RWPE2 (cell line): Measurements from ENCODE around the gene TMEM39B.

Experiments used
- ATAC-seq: fragments of 200-7000 bp; cut with Tn5 transposase; 3 replicates; pipeline ENCODE4 v1.9.1; 2021; ENCODE audit warnings: low read depth
- DNase-seq: peaks from one replicate; pipeline ENCODE4 v3.0.0-alpha.2; 2020; ENCODE audit warnings: low spot score
- H3K27ac ChIP-seq: fragments of 450-650 bp; 2 replicates; pipeline ENCODE4 v1.5.1; 2017; ENCODE audit warnings: mild to moderate bottlenecking; ENCODE audit not compliant: poor library complexity, severe bottlenecking
- H3K27me3 ChIP-seq: fragments of 250-450 bp; sonication (Bioruptor Pico); 2 replicates; pipeline ENCODE4 v1.5.1; 2021; ENCODE audit warnings: mild to moderate bottlenecking, moderate library complexity; ENCODE audit not compliant: insufficient read depth, poor library complexity, severe bottlenecking
- H3K36me3 ChIP-seq: fragments of 250-450 bp; sonication (Bioruptor Pico); 2 replicates; pipeline ENCODE4 v1.5.1; 2020; ENCODE audit warnings: low read depth, mild to moderate bottlenecking, moderate library complexity
- H3K4me1 ChIP-seq: fragments of 250-450 bp; sonication (Bioruptor Pico); 2 replicates; pipeline ENCODE4 v1.5.1; 2021; ENCODE audit warnings: mild to moderate bottlenecking, moderate library complexity; ENCODE audit not compliant: insufficient read depth, poor library complexity, severe bottlenecking
- H3K4me3 ChIP-seq: fragments of 250-450 bp; sonication (Bioruptor Pico); 2 replicates; pipeline ENCODE4 v1.5.1; 2021; ENCODE audit warnings: mild to moderate bottlenecking, moderate library complexity; ENCODE audit not compliant: severe bottlenecking
- H3K9me3 ChIP-seq: fragments of 250-450 bp; sonication (Bioruptor Pico); 2 replicates; pipeline ENCODE4 v1.5.1; 2021; ENCODE audit warnings: mild to moderate bottlenecking, moderate library complexity; ENCODE audit not compliant: severe bottlenecking
- TF ChIP-seq, protein P1 (sequence below): fragments of 450-650 bp; IDR thresholded peaks from one replicate; pipeline ENCODE4 v1.5.1; 2017; ENCODE audit warnings: mild to moderate bottlenecking, moderate library complexity; ENCODE audit not compliant: poor library complexity, severe bottlenecking

Gene TMEM39B

DNA sequence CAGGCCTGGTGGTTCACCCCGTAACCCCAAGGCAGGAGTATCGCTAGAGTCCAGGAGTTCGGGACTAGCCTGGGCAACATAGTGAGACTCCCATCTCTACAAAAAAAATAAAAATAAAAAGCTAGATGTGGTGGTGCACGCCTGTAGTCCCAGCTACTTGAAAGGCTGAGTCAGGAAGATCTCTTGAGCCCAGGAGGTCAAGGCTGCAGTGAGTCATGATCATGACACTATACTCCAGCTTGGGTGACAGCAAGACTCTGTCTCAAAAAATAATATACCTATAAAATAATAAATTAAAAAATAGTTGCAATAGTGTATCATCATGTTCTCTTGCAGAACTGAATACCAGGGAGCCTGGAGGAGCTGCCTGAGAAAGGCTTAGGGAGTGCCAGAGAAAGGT lies 19.9 kb upstream of the TMEM39B start:
- H3K36me3 ChIP-seq, result peaks cover 80% of the 10 kb centered on the region
- no peak overlapping the region for H3K27ac ChIP-seq
- H3K27me3 ChIP-seq, result no peaks in the 10 kb centered on the region
- DNase-seq (no peak), ATAC-seq (no peak)
- no peaks in the 10 kb centered on the region for H3K4me1 ChIP-seq
- no peak overlapping the region for H3K4me3 ChIP-seq
- TF ChIP-seq, protein P1, sequence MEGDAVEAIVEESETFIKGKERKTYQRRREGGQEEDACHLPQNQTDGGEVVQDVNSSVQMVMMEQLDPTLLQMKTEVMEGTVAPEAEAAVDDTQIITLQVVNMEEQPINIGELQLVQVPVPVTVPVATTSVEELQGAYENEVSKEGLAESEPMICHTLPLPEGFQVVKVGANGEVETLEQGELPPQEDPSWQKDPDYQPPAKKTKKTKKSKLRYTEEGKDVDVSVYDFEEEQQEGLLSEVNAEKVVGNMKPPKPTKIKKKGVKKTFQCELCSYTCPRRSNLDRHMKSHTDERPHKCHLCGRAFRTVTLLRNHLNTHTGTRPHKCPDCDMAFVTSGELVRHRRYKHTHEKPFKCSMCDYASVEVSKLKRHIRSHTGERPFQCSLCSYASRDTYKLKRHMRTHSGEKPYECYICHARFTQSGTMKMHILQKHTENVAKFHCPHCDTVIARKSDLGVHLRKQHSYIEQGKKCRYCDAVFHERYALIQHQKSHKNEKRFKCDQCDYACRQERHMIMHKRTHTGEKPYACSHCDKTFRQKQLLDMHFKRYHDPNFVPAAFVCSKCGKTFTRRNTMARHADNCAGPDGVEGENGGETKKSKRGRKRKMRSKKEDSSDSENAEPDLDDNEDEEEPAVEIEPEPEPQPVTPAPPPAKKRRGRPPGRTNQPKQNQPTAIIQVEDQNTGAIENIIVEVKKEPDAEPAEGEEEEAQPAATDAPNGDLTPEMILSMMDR, result no peak
- no peaks in the 10 kb centered on the region for H3K9me3 ChIP-seq

DNA sequence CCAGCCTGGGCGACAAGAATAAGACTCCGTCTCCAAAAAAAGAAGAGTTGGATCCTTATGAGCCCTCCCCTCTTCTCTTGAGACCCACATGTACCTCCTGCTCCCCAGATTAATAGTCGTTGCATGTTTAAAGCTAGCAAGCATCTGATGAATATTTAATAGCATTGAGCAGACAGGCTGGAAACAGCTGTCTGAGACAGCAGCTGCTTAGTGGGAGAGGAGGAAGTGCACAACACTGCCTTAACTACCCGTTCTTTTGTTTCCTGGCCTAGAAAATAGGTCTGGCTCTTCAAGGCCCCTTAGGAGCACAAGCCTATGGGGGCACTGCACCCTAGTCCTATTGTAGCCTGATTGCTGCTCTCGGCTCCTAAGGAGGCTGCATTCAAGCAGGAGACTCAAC lies 17.3 kb upstream of the TMEM39B start:
- DNase-seq, result no peak
- TF ChIP-seq, protein P1, result no peak
- no peak overlapping the region for H3K27ac ChIP-seq
- H3K9me3 ChIP-seq, result no peaks in the 10 kb centered on the region
- no peaks in the 10 kb centered on the region for H3K4me1 ChIP-seq
- H3K4me3 ChIP-seq, result no peak overlapping the region
- H3K27me3 ChIP-seq, result no peaks in the 10 kb centered on the region
- H3K36me3 ChIP-seq, result peaks cover 93% of the 10 kb centered on the region
- ATAC-seq, result no peak

DNA sequence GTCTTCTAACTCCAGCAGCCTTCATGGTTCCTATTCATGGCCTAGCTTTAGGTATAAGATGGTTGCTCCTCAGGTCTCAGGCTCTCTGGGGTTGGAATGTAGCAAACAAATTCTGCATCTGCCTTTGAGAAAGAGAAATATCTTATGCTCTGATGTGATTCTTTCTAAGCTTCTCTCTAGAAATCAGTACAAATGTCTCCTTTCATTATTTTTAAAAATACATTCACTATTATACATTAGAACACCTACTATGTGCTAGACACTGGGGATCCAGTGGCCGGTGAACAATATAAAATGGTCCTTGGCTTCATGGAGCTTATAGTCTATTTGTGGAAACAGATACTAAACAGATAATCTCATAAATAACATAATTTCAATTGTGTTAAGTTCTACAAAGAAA lies 16.1 kb upstream of the TMEM39B start:
- Histone ChIP-seq H3K27me3 (no peaks in the 10 kb centered on the region), H3K4me1 (no peaks in the 10 kb centered on the region), H3K4me3 (no peak overlapping the region), H3K9me3 (no peaks in the 10 kb centered on the region), H3K36me3 (peaks cover 93% of the 10 kb centered on the region), H3K27ac (no peak overlapping the region)
- DNase-seq, result no peak
- TF ChIP-seq, protein P1, result no peak
- ATAC-seq, result no peak

DNA sequence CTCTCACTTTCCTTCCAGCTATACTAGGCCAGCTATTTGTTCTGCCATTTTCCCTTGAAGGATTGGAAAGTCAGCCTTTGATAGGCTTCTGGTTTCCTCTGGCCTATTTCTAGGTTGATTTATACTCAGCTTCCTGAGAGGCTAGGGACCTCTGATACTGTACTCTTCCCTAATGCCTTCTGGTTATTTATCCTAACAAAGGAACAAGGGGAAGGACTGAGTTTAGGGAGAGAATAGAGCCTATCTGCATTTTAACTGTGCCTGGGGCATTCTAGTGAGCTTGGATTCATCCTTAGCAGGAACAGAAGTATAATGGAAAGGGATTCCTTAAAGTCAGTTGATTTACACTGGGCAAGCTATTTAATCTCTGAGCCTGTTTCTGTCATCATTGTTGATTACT lies 11.8 kb upstream of the TMEM39B start:
- H3K9me3 ChIP-seq, result no peaks in the 10 kb centered on the region
- no peak for DNase-seq
- H3K4me3 ChIP-seq, result no peak overlapping the region
- peak overlapping the region; percentile 65 for H3K27ac ChIP-seq
- no peak for ATAC-seq
- peaks cover 18% of the 10 kb centered on the region for H3K4me1 ChIP-seq
- TF ChIP-seq, protein P1, result no peak
- no peaks in the 10 kb centered on the region for H3K27me3 ChIP-seq
- H3K36me3 ChIP-seq, result peaks cover 60% of the 10 kb centered on the region

DNA sequence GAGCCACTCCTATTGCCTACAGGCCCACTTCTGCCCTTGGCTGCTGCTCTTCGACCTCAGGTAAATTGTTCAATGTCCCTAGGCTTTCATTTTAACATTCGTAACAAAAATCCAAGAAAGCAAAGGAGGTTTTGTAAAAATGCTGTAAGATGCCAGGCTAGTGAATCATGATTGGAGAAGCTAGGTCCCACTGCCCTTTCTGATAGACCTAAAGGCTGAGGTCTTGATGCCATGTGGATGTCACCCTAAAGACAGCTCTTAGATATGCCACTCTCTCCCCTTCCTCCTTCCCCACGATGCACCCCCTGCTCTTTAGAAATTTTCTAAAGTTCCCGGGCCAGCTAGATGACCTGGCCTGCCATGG lies 9.9 kb upstream of the TMEM39B start:
- TF ChIP-seq, protein P1, result no peak
- ATAC-seq, result peak; percentile 10; the same call in 1 of the 3 replicates
- no peaks in the 10 kb centered on the region for H3K9me3 ChIP-seq
- H3K27me3 ChIP-seq, result no peaks in the 10 kb centered on the region
- peaks cover 30% of the 10 kb centered on the region for H3K4me1 ChIP-seq
- H3K36me3 ChIP-seq, result peaks cover 44% of the 10 kb centered on the region
- no peak overlapping the region for H3K4me3 ChIP-seq
- peak overlapping the region; percentile 65 for H3K27ac ChIP-seq
- no peak for DNase-seq
